ENCODE results near the gene RHOH. TPM values are rescaled to one million over a fixed set of nuclear protein-coding genes. Genes with fewer than 3 reads are reported as not detected.
"Not testable (repeated sequence)": the region's sequence is repeated elsewhere in the genome, so short reads cannot be mapped to it uniquely, and the experiment has no call there.

The RHOH gene
- total and polyA plus RNA-seq, 2 donors from 2014 or later, result 0.17 to 14.1 TPM

GRCh38 chr4:40281913-40282312, 85.1 kb downstream of the RHOH start:
- H3K4me3 ChIP-seq (ENCODE audit: low read length in 3 of 3), result no peak overlapping the region
- DNase-seq (no peak), FAIRE-seq (no peak)
- H3K36me3 ChIP-seq (ENCODE audit: control insufficient read depth in 2 of 3, insufficient read depth in 3 of 3, low read length in 3 of 3), result no peaks in the 10 kb centered on the region
- H3K27me3 ChIP-seq (ENCODE audit: control insufficient read depth, insufficient read depth, low read length), result no peaks in the 10 kb centered on the region
- TF ChIP-seq CTCF (IDR thresholded peaks at IDR 0.05; ENCODE audit: borderline replicate concordance, extremely low read depth, insufficient read depth), result no peak
- no peaks in the 10 kb centered on the region for H3K4me1 ChIP-seq (ENCODE audit: control insufficient read depth in 2 of 3, insufficient read depth in 2 of 3, low read depth in 1 of 3, low read length in 3 of 3)
- intact Hi-C loops (cut with DNase I), result no loop called here
- no peak overlapping the region for H3K9ac ChIP-seq (ENCODE audit: low read length in 3 of 3)
- no peak overlapping the region for H3K27ac ChIP-seq (ENCODE audit: low read depth in 2 of 2, low read length in 2 of 2)
- H3K9me3 ChIP-seq (ENCODE audit: control insufficient read depth in 2 of 3, insufficient read depth in 1 of 3, low read length in 3 of 3), result no peaks in the 10 kb centered on the region

- H3K4me1 ChIP-seq (ENCODE audit: control insufficient read depth in 2 of 3, insufficient read depth in 2 of 3, low read depth in 1 of 3, low read length in 3 of 3); FAIRE-seq; H3K36me3 ChIP-seq (ENCODE audit: control insufficient read depth in 2 of 3, insufficient read depth in 3 of 3, low read length in 3 of 3); H3K27ac ChIP-seq (ENCODE audit: low read depth in 2 of 2, low read length in 2 of 2); H3K9ac ChIP-seq (ENCODE audit: low read length in 3 of 3); intact Hi-C loops (cut with DNase I); H3K9me3 ChIP-seq (ENCODE audit: control insufficient read depth in 2 of 3, insufficient read depth in 1 of 3, low read length in 3 of 3); H3K4me3 ChIP-seq (ENCODE audit: low read length in 3 of 3); H3K27me3 ChIP-seq (ENCODE audit: control insufficient read depth, insufficient read depth, low read length); DNase-seq: not testable (repeated sequence)
Measured at GRCh38 chr4:40282857-40283256, 86.0 kb downstream of the RHOH start.

- Histone ChIP-seq H3K9me3 (ENCODE audit: control insufficient read depth in 2 of 3, insufficient read depth in 1 of 3, low read length in 3 of 3) (no peaks in the 10 kb centered on the region), H3K4me3 (ENCODE audit: low read length in 3 of 3) (no peak overlapping the region), H3K4me1 (ENCODE audit: control insufficient read depth in 2 of 3, insufficient read depth in 2 of 3, low read depth in 1 of 3, low read length in 3 of 3) (no peaks in the 10 kb centered on the region), H3K27me3 (ENCODE audit: control insufficient read depth, insufficient read depth, low read length) (no peaks in the 10 kb centered on the region), H3K9ac (ENCODE audit: low read length in 3 of 3) (no peak overlapping the region), H3K36me3 (ENCODE audit: control insufficient read depth in 2 of 3, insufficient read depth in 3 of 3, low read length in 3 of 3) (no peaks in the 10 kb centered on the region), H3K27ac (ENCODE audit: low read depth in 2 of 2, low read length in 2 of 2) (no peak overlapping the region)
- TF ChIP-seq CTCF (IDR thresholded peaks at IDR 0.05; ENCODE audit: borderline replicate concordance, extremely low read depth, insufficient read depth), result no peak
- DNase-seq (peak in 4 of 5 donors; percentile 68 to 75 (median 68)), FAIRE-seq (no peak)
- intact Hi-C loops (cut with DNase I), result no loop called here
Measured at GRCh38 chr4:40283413-40283812, 86.6 kb downstream of the RHOH start.

- FAIRE-seq, result no peak
- Histone ChIP-seq H3K27me3 (ENCODE audit: control insufficient read depth, insufficient read depth, low read length) (no peaks in the 10 kb centered on the region), H3K9me3 (ENCODE audit: control insufficient read depth in 2 of 3, insufficient read depth in 1 of 3, low read length in 3 of 3) (no peaks in the 10 kb centered on the region), H3K4me3 (ENCODE audit: low read length in 3 of 3) (no peak overlapping the region), H3K4me1 (ENCODE audit: control insufficient read depth in 2 of 3, insufficient read depth in 2 of 3, low read depth in 1 of 3, low read length in 3 of 3) (no peaks in the 10 kb centered on the region), H3K27ac (ENCODE audit: low read depth in 2 of 2, low read length in 2 of 2) (no peak overlapping the region), H3K36me3 (ENCODE audit: control insufficient read depth in 2 of 3, insufficient read depth in 3 of 3, low read length in 3 of 3) (no peaks in the 10 kb centered on the region), H3K9ac (ENCODE audit: low read length in 3 of 3) (no peak overlapping the region)
- intact Hi-C loops (cut with DNase I), result no loop called here
- peak in 2 of 5 donors; percentile 33 to 42 for DNase-seq
- no peak for TF ChIP-seq CTCF (IDR thresholded peaks at IDR 0.05; ENCODE audit: borderline replicate concordance, extremely low read depth, insufficient read depth)
Measured at GRCh38 chr4:40283968-40284367, 87.1 kb downstream of the RHOH start.
